Gastrocnemius medialis (tissue), 4 donors: ENCODE measurements around the gene MAML3. TPM values are rescaled to one million over a fixed set of nuclear protein-coding genes. Genes with fewer than 3 reads are reported as not detected.

Experiments
- ATAC-seq, 2 donors: fragments of 150-250 bp; one replicate each; pipeline ENCODE4 v1.9.1; 2016
- DNase-seq, 2 donors: peaks; one replicate each; pipeline ENCODE4 v3.0.0-alpha.2; 2019
- H3K27ac ChIP-seq, 4 donors: fragments of 200-600 bp; sonication (generic); 1 replicate in 1 of 4; 2 replicates in 3 of 4; pipeline ENCODE4 v1.5.1; 2016 to 2018; ENCODE audit warnings: mild to moderate bottlenecking in 2 of 4, moderate library complexity in 1 of 4
- H3K27me3 ChIP-seq, 3 donors: fragments of 200-600 bp; sonication (generic) in 2 of 3; 1 replicate in 1 of 3; 2 replicates in 2 of 3; pipeline versions ENCODE4 v1.5.1 to v1.6.0; 2016 to 2019; ENCODE audit warnings: mild to moderate bottlenecking in 1 of 3, moderate library complexity in 1 of 3
- H3K36me3 ChIP-seq, 2 donors: fragments of 200-600 bp; sonication (generic) in 1 of 2; one replicate each; pipeline ENCODE4 v1.5.1; 2017 to 2018
- H3K4me1 ChIP-seq, 2 donors: fragments of 200-600 bp; sonication (generic) in 1 of 2; one replicate each; pipeline ENCODE4 v1.5.1; 2016 to 2017; ENCODE audit warnings: mild to moderate bottlenecking in 2 of 2
- H3K4me3 ChIP-seq, 4 donors: fragments of 200-600 bp; sonication (generic) in 3 of 4; 1 replicate in 1 of 4; 2 replicates in 3 of 4; pipeline ENCODE4 v1.5.1; 2016 to 2019; ENCODE audit warnings: mild to moderate bottlenecking in 2 of 4
- H3K9me3 ChIP-seq, 3 donors: fragments of 200-600 bp; sonication (generic) in 2 of 3; 1 replicate in 1 of 3; 2 replicates in 2 of 3; pipeline ENCODE4 v1.5.1; 2016 to 2019
- POLR2A ChIP-seq, 2 donors: fragments of 450-650 bp; IDR thresholded peaks; one replicate each; pipeline ENCODE4 v1.6.1; 2017; ENCODE audit warnings: antibody characterized with exemption in 2 of 2, mild to moderate bottlenecking in 2 of 2, moderate library complexity in 2 of 2
- in situ Hi-C, 4 donors: fragments of 200-750 bp; cut with MboI; loops; one replicate each; pipeline versions ENCODE4 v1.15.0 to v1.8.0; 2017; ENCODE audit warnings: low sequenced_read_pairs in 4 of 4
- intact Hi-C: fragments of 100-400 bp; cut with DNase I; formaldehyde crosslinking; loops from one replicate; pipeline ENCODE4 v1.15.1; 2023; ENCODE audit warnings: low total_unique reads
- total RNA-seq, 4 donors: library from RNA; depleted of rRNA; stranded (reverse); fragments of >200 nt; gene quantifications; one replicate each; pipeline versions ENCODE4 v1.1.0 to v1.2.3, GENCODE V29; 2016
- TF ChIP-seq, protein P1 (sequence below), 5 experiments: fragments of 450-650 bp in 3 of 5; fragments of 200-600 bp in 2 of 5; sonication (generic) in 2 of 5; IDR thresholded peaks in 4 of 5; conservative IDR thresholded peaks in 1 of 5; 1 replicate in 4 of 5; 2 replicates in 1 of 5; pipeline ENCODE4 v1.5.1; 2016 to 2019; ENCODE audit warnings: antibody characterized with exemption in 5 of 5, mild to moderate bottlenecking in 3 of 5, moderate library complexity in 3 of 5

MAML3 gene
- total RNA-seq, 4 donors from 2014 or later, result 0.98 to 1.5 (median 1.4) TPM

DNA sequence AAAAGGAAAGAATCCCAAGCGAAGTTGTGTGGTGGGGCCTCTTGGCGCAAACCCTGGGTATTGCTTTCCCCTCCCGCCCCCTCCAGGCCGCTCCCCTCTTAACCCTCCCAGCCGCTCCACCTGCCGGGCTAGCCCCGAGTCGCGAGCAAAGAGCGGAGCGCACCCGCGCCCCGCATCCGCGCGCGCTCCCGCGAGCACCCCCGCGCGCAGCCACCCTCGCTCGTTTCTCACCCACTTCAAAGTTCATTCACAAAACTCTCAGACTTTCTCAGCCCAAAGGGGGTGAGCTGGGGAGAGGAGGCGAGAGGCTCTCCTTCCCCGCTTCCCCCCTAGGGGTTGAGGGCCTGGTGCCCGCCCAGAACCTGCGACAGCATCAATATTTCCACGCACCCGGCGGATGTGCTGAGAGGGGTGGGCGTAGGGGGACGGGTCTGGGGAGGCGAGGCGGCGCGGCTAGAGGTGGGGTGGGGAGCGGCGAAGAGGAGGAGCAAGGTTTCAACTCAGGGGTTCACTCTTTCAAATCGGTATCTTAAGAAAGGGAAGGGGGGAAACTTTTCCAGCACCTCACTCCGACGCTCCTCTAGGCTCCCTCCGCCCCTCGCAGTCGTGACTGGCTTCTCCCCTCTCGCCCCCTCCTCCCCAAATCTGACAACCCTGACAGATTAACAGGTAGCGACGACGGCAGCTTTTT is 1.8 kb downstream of the MAML3 start:
- peak overlapping the region; percentile 93 to 97 (median 94) for H3K27ac ChIP-seq
- TF ChIP-seq POLR2A (IDR thresholded peaks at IDR 0.05), result no peak
- TF ChIP-seq, protein P1, sequence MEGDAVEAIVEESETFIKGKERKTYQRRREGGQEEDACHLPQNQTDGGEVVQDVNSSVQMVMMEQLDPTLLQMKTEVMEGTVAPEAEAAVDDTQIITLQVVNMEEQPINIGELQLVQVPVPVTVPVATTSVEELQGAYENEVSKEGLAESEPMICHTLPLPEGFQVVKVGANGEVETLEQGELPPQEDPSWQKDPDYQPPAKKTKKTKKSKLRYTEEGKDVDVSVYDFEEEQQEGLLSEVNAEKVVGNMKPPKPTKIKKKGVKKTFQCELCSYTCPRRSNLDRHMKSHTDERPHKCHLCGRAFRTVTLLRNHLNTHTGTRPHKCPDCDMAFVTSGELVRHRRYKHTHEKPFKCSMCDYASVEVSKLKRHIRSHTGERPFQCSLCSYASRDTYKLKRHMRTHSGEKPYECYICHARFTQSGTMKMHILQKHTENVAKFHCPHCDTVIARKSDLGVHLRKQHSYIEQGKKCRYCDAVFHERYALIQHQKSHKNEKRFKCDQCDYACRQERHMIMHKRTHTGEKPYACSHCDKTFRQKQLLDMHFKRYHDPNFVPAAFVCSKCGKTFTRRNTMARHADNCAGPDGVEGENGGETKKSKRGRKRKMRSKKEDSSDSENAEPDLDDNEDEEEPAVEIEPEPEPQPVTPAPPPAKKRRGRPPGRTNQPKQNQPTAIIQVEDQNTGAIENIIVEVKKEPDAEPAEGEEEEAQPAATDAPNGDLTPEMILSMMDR (IDR thresholded peaks at IDR 0.05 in 4 of 5, conservative IDR thresholded peaks at IDR 0.05 in 1 of 5), result peak in 3 of 5 experiments; percentile 21 to 47 (median 34)
- intact Hi-C loops, result loop anchor here (2.0 to 10.0 kb wide), 12 partner anchors 87 to 975 kb away; partner anchors contain the start of genes ELF2, ELMOD2, NAA15 and NDUFC1
- in situ Hi-C loops, result loop anchor here (5.0 to 25.0 kb wide), 5 partner anchors 83 to 420 kb away; no protein-coding TSS in a partner anchor
- H3K4me3 ChIP-seq, result peak overlapping the region; percentile 68 to 92 (median 88)
- H3K36me3 ChIP-seq, result no peaks in the 10 kb centered on the region
- H3K27me3 ChIP-seq, result no peaks in the 10 kb centered on the region
- H3K4me1 ChIP-seq, result peaks cover 0 to 19% of the 10 kb centered on the region in 2 donors
- peak; percentile 16 to 32 for ATAC-seq
- peak; percentile 43 to 47 for DNase-seq
- H3K9me3 ChIP-seq, result no peaks in the 10 kb centered on the region

DNA sequence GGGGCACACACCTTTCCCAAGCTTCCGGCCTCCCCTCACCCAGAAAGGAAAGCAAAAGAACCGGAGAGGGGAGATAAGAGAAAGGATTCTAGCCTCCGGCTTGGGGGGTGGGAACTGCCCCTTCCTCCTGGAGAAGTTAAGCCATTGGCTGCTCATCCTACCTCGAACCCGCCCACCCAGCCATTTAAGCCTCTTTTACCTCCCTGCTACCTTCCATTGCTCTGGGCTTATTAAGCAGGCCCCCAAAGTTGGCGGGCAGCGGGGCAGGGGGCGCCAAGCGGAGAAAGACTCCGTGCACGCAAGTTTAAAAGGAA is 2.3 kb downstream of the MAML3 start:
- ATAC-seq, result peak; percentile 22 to 34
- in situ Hi-C loops, result loop anchor here (5.0 to 25.0 kb wide), 5 partner anchors 83 to 419 kb away; no protein-coding TSS in a partner anchor
- peak in 1 of 2 donors; percentile 15 for TF ChIP-seq POLR2A (IDR thresholded peaks at IDR 0.05)
- TF ChIP-seq, protein P1 (IDR thresholded peaks at IDR 0.05 in 4 of 5, conservative IDR thresholded peaks at IDR 0.05 in 1 of 5), result no peak
- Histone ChIP-seq H3K9me3 (no peaks in the 10 kb centered on the region), H3K36me3 (no peaks in the 10 kb centered on the region), H3K27ac (peak overlapping the region; percentile 93 to 97 (median 94)), H3K27me3 (no peaks in the 10 kb centered on the region), H3K4me1 (peaks cover 0 to 19% of the 10 kb centered on the region in 2 donors), H3K4me3 (peak overlapping the region; percentile 68 to 92 (median 88))
- DNase-seq, result peak; percentile 61 to 64
- intact Hi-C loops, result loop anchor here (2.0 to 10.0 kb wide), 14 partner anchors 55 to 974 kb away; partner anchors contain the start of genes ELF2, ELMOD2, NAA15 and NDUFC1

DNA sequence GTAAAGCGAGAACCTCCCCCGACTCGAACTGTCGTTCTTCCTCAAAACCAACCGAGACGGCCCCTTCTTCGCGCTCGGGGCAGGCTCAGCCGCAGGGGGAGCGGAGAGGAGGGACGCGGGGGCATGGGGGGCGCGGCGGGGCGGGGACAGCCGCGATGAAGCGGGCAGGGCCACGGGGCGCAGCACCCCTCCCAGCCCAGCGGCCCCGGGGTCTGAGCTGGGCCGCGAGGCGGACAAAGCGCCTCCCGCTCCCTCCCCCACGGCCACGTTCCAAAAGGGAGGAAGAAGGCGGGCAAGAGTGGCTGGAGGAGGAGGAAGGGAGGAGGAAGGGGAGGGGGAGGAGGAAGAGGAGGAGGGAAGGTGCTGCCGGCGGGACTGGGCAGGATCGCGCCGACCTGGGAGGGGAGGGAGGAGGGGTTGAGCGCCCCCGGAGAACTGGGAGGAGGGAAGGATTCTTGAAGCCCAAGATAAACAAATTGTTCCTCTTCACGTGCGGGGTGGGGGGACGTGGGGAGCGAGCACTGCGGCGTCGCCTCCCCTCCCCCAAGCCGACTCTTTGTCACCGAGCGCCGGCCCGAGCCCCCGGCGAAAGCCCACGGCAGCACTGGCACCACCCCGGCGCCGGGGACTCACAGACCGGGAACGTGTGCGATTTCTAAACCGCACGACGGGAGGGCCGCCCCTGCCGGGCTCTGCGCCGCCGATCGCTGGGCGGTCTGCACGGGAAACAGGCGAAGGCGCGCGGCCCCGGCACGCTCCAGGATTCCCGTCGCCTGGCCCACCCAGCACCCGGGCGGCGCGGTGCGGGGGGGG is 2.9 kb downstream of the MAML3 start:
- Histone ChIP-seq H3K27me3 (no peaks in the 10 kb centered on the region), H3K27ac (peak overlapping the region; percentile 93 to 97 (median 94)), H3K36me3 (no peaks in the 10 kb centered on the region), H3K4me1 (peaks cover 0 to 19% of the 10 kb centered on the region in 2 donors), H3K9me3 (no peaks in the 10 kb centered on the region), H3K4me3 (peak overlapping the region; percentile 68 to 92 (median 88))
- TF ChIP-seq, protein P1 (IDR thresholded peaks at IDR 0.05 in 4 of 5, conservative IDR thresholded peaks at IDR 0.05 in 1 of 5), result no peak
- peak; percentile 49 to 68 for TF ChIP-seq POLR2A (IDR thresholded peaks at IDR 0.05)
- ATAC-seq (peak; percentile 48 to 62), DNase-seq (peak; percentile 77 to 88)
- in situ Hi-C loops (loop anchor here (5.0 to 25.0 kb wide), 5 partner anchors 84 to 419 kb away; no protein-coding TSS in a partner anchor), intact Hi-C loops (loop anchor here (1.0 to 10.0 kb wide), 13 partner anchors 54 to 974 kb away; partner anchors contain the start of genes ELF2, ELMOD2, NAA15 and NDUFC1)

DNA sequence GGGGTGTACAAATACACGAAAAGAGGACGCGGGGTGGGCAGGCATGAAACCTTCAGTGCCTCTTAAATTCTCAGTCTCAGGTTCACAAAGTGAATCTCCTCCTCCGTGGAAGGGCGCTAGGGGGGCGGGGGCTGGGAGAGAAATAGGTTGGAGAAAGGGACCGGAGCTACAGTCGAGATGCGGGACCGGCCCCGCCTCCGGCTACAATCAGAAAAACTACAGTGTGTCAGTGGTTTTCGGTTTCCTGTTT is 3.4 kb downstream of the MAML3 start:
- DNase-seq, result peak; percentile 64 to 71
- Histone ChIP-seq H3K4me1 (peaks cover 0 to 19% of the 10 kb centered on the region in 2 donors), H3K9me3 (no peaks in the 10 kb centered on the region), H3K4me3 (peak overlapping the region; percentile 68 to 92 (median 88)), H3K27ac (peak overlapping the region; percentile 93 to 97 (median 94)), H3K36me3 (no peaks in the 10 kb centered on the region), H3K27me3 (no peaks in the 10 kb centered on the region)
- in situ Hi-C loops (loop anchor here (5.0 to 25.0 kb wide), 5 partner anchors 84 to 418 kb away; no protein-coding TSS in a partner anchor), intact Hi-C loops (loop anchor here (1.0 to 10.0 kb wide), 13 partner anchors 54 to 973 kb away; partner anchors contain the start of genes ELF2, ELMOD2, NAA15 and NDUFC1)
- no peak for TF ChIP-seq POLR2A (IDR thresholded peaks at IDR 0.05)
- TF ChIP-seq, protein P1 (IDR thresholded peaks at IDR 0.05 in 4 of 5, conservative IDR thresholded peaks at IDR 0.05 in 1 of 5), result no peak
- peak; percentile 22 to 30 for ATAC-seq
